ENCODE results near the gene SHROOM3.

The SHROOM3 gene

DNA sequence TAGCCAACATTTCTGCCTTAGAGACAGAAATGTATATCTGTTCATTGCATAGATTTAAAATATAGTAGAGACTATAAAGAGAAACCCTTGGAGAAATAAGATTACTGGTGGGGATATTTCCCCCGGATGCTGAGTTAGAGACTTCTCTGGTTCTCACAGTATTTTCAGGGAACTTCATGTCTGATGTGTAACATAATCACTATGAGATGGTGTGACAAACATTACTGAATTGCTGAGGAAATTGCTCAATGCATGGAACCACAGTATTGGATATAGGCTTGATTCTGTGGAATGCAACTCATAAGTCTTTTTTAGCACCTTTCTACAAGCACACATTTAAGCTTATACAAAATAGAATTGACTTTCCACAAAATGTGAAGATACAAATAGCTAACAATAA is 310.2 kb downstream of the SHROOM3 start:
- Histone ChIP-seq H3K27ac (ENCODE audit: low read depth, low read length) (no peak overlapping the region), H3K4me1 (ENCODE audit: control insufficient read depth, insufficient read depth, low read length) (peaks cover 5% of the 10 kb centered on the region), H3K4me3 (ENCODE audit: low read depth, low read length) (no peak overlapping the region), H3K9ac (ENCODE audit: low read depth, low read length) (no peak overlapping the region), H3K27me3 (ENCODE audit: control insufficient read depth, insufficient read depth, low read length) (no peaks in the 10 kb centered on the region), H3K9me3 (ENCODE audit: control insufficient read depth, insufficient read depth, low read length) (no peaks in the 10 kb centered on the region), H3K36me3 (ENCODE audit: control insufficient read depth, insufficient read depth, low read length) (peaks cover 26% of the 10 kb centered on the region)

DNA sequence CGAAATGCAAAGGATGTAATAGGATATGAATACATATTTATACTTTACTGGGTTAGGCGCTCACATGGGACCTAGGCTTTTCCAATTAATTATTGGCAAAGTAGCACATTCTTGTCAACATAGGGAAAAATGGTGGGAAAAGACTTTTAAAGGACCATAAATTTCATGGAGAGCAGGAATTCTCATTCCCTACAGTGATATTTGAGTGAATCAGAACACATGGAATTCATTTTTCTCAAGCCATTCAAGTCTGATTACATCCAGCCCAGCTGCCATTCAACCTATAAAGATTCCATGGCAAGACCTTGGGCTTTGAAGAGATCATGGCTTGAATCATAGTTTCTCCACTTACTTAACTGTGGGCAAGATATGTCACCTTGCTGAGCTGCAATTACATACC is 312.5 kb downstream of the SHROOM3 start:
- Histone ChIP-seq H3K27me3 (ENCODE audit: control insufficient read depth, insufficient read depth, low read length) (no peaks in the 10 kb centered on the region), H3K4me3 (ENCODE audit: low read depth, low read length) (no peak overlapping the region), H3K9ac (ENCODE audit: low read depth, low read length) (no peak overlapping the region), H3K27ac (ENCODE audit: low read depth, low read length) (no peak overlapping the region), H3K36me3 (ENCODE audit: control insufficient read depth, insufficient read depth, low read length) (peaks cover 40% of the 10 kb centered on the region), H3K4me1 (ENCODE audit: control insufficient read depth, insufficient read depth, low read length) (peaks cover 5% of the 10 kb centered on the region), H3K9me3 (ENCODE audit: control insufficient read depth, insufficient read depth, low read length) (no peaks in the 10 kb centered on the region)

- Histone ChIP-seq H3K27me3 (ENCODE audit: control insufficient read depth, insufficient read depth, low read length) (no peaks in the 10 kb centered on the region), H3K4me3 (ENCODE audit: low read depth, low read length) (no peak overlapping the region), H3K9me3 (ENCODE audit: control insufficient read depth, insufficient read depth, low read length) (no peaks in the 10 kb centered on the region), H3K27ac (ENCODE audit: low read depth, low read length) (no peak overlapping the region), H3K9ac (ENCODE audit: low read depth, low read length) (no peak overlapping the region), H3K4me1 (ENCODE audit: control insufficient read depth, insufficient read depth, low read length) (peaks cover 5% of the 10 kb centered on the region), H3K36me3 (ENCODE audit: control insufficient read depth, insufficient read depth, low read length) (peaks cover 42% of the 10 kb centered on the region)
Observed at GRCh38 chr4:76748649-76749048, 313.6 kb downstream of the SHROOM3 start.

DNA sequence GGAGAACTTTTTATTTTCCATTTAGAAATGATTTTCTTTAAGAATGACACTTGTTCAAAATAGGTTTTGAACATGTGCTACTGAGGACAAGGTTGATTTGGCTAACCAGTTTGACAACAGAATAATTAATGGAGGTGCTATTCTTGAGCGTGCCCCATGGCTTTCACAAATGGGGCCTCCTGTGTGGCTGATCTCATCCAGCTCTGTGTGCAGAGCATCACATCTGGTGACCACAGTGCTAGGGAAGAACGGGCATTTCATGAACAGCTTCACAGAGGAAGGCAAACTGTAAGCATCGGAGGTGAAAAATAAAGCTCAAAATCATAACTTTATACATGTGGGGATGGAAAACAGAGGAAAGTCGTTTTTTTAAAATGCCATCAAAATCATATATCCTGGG is 314.3 kb downstream of the SHROOM3 start:
- no peak overlapping the region for H3K4me3 ChIP-seq (ENCODE audit: low read depth, low read length)
- no peaks in the 10 kb centered on the region for H3K27me3 ChIP-seq (ENCODE audit: control insufficient read depth, insufficient read depth, low read length)
- peaks cover 5% of the 10 kb centered on the region for H3K4me1 ChIP-seq (ENCODE audit: control insufficient read depth, insufficient read depth, low read length)
- H3K9ac ChIP-seq (ENCODE audit: low read depth, low read length) = no peak overlapping the region
- H3K27ac ChIP-seq (ENCODE audit: low read depth, low read length) = no peak overlapping the region
- no peaks in the 10 kb centered on the region for H3K9me3 ChIP-seq (ENCODE audit: control insufficient read depth, insufficient read depth, low read length)
- H3K36me3 ChIP-seq (ENCODE audit: control insufficient read depth, insufficient read depth, low read length) = peaks cover 47% of the 10 kb centered on the region

DNA sequence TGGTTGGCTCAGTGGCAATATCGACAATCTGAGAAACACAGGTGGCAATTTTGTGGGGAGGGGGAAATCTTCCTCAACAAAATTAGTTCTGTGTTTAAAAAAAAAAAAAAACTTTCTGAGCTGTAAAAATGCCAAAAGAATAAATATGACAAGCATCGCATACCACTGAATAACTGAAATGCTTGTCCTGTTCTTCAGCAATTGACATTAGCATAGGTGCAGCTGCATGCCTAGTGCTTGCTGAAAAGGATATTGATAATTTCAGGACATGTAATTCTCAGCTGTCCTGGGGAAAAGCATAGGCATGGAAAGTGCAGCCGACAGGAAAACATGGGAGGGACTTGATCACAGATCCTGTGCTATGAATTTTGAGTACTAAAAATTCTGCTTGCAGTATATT is 315.7 kb downstream of the SHROOM3 start:
- Histone ChIP-seq H3K27me3 (ENCODE audit: control insufficient read depth, insufficient read depth, low read length) (no peaks in the 10 kb centered on the region), H3K9ac (ENCODE audit: low read depth, low read length) (no peak overlapping the region), H3K4me1 (ENCODE audit: control insufficient read depth, insufficient read depth, low read length) (peaks cover 5% of the 10 kb centered on the region), H3K4me3 (ENCODE audit: low read depth, low read length) (no peak overlapping the region), H3K9me3 (ENCODE audit: control insufficient read depth, insufficient read depth, low read length) (no peaks in the 10 kb centered on the region), H3K27ac (ENCODE audit: low read depth, low read length) (no peak overlapping the region), H3K36me3 (ENCODE audit: control insufficient read depth, insufficient read depth, low read length) (peaks cover 60% of the 10 kb centered on the region)

GRCh38 chr4:76751612-76752343 is 316.7 kb downstream of the SHROOM3 start:
- H3K9me3 ChIP-seq (ENCODE audit: control insufficient read depth, insufficient read depth, low read length) = no peaks in the 10 kb centered on the region
- peaks cover 5% of the 10 kb centered on the region for H3K4me1 ChIP-seq (ENCODE audit: control insufficient read depth, insufficient read depth, low read length)
- H3K27ac ChIP-seq (ENCODE audit: low read depth, low read length) = no peak overlapping the region
- no peaks in the 10 kb centered on the region for H3K27me3 ChIP-seq (ENCODE audit: control insufficient read depth, insufficient read depth, low read length)
- no peak overlapping the region for H3K4me3 ChIP-seq (ENCODE audit: low read depth, low read length)
- no peak overlapping the region for H3K9ac ChIP-seq (ENCODE audit: low read depth, low read length)
- H3K36me3 ChIP-seq (ENCODE audit: control insufficient read depth, insufficient read depth, low read length) = peaks cover 65% of the 10 kb centered on the region

- H3K4me1 ChIP-seq (ENCODE audit: control insufficient read depth, insufficient read depth, low read length) = peaks cover 5% of the 10 kb centered on the region
Observed at GRCh38 chr4:76752861-76753501, 318.0 kb downstream of the SHROOM3 start.

GRCh38 chr4:76753814-76754213 is 318.8 kb downstream of the SHROOM3 start:
- H3K4me3 ChIP-seq (ENCODE audit: low read depth, low read length) = no peak overlapping the region
- no peaks in the 10 kb centered on the region for H3K27me3 ChIP-seq (ENCODE audit: control insufficient read depth, insufficient read depth, low read length)
- H3K9ac ChIP-seq (ENCODE audit: low read depth, low read length) = no peak overlapping the region
- no peaks in the 10 kb centered on the region for H3K9me3 ChIP-seq (ENCODE audit: control insufficient read depth, insufficient read depth, low read length)
- H3K36me3 ChIP-seq (ENCODE audit: control insufficient read depth, insufficient read depth, low read length) = peaks cover 75% of the 10 kb centered on the region
- H3K27ac ChIP-seq (ENCODE audit: low read depth, low read length) = no peak overlapping the region
- H3K4me1 ChIP-seq (ENCODE audit: control insufficient read depth, insufficient read depth, low read length) = no peaks in the 10 kb centered on the region

More at GRCh38 chr4:76752861-76753501, 318.0 kb downstream of the SHROOM3 start:
- peaks cover 74% of the 10 kb centered on the region for H3K36me3 ChIP-seq (ENCODE audit: control insufficient read depth, insufficient read depth, low read length)
- no peak overlapping the region for H3K27ac ChIP-seq (ENCODE audit: low read depth, low read length)
- no peak overlapping the region for H3K9ac ChIP-seq (ENCODE audit: low read depth, low read length)
- H3K27me3 ChIP-seq (ENCODE audit: control insufficient read depth, insufficient read depth, low read length) = no peaks in the 10 kb centered on the region
- H3K9me3 ChIP-seq (ENCODE audit: control insufficient read depth, insufficient read depth, low read length) = no peaks in the 10 kb centered on the region
- H3K4me3 ChIP-seq (ENCODE audit: low read depth, low read length) = no peak overlapping the region

GRCh38 chr4:76754439-76754838 is 319.4 kb downstream of the SHROOM3 start:
- Histone ChIP-seq H3K9ac (ENCODE audit: low read depth, low read length) (no peak overlapping the region), H3K9me3 (ENCODE audit: control insufficient read depth, insufficient read depth, low read length) (no peaks in the 10 kb centered on the region), H3K4me3 (ENCODE audit: low read depth, low read length) (no peak overlapping the region), H3K4me1 (ENCODE audit: control insufficient read depth, insufficient read depth, low read length) (no peaks in the 10 kb centered on the region), H3K27me3 (ENCODE audit: control insufficient read depth, insufficient read depth, low read length) (no peaks in the 10 kb centered on the region), H3K36me3 (ENCODE audit: control insufficient read depth, insufficient read depth, low read length) (peaks cover 78% of the 10 kb centered on the region), H3K27ac (ENCODE audit: low read depth, low read length) (no peak overlapping the region)

GRCh38 chr4:76755756-76756155 is 320.7 kb downstream of the SHROOM3 start:
- Histone ChIP-seq H3K4me3 (ENCODE audit: low read depth, low read length) (no peak overlapping the region), H3K27me3 (ENCODE audit: control insufficient read depth, insufficient read depth, low read length) (no peaks in the 10 kb centered on the region), H3K27ac (ENCODE audit: low read depth, low read length) (no peak overlapping the region), H3K36me3 (ENCODE audit: control insufficient read depth, insufficient read depth, low read length) (peaks cover 80% of the 10 kb centered on the region), H3K4me1 (ENCODE audit: control insufficient read depth, insufficient read depth, low read length) (no peaks in the 10 kb centered on the region), H3K9me3 (ENCODE audit: control insufficient read depth, insufficient read depth, low read length) (no peaks in the 10 kb centered on the region), H3K9ac (ENCODE audit: low read depth, low read length) (no peak overlapping the region)

DNA sequence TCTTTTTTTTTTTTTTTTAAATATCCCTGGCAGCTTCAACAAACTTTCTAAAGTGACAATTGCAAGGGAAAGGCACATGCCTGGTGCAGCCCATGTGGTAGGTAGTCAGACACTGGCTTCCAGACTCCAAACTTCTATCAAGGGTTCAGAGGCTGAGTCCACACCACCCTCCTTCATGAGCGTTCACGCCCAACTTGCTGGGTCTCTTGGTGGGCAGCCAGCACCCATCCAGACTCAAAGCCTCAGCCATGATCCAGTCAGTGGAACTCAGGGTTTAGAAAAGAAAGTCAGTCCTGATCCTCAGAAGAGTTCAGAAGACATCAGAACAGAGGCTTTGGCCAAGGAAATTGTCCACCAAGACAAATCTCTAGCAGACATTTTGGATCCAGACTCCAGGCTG is 321.4 kb downstream of the SHROOM3 start:
- no peak overlapping the region for H3K27ac ChIP-seq (ENCODE audit: low read depth, low read length)
- H3K9me3 ChIP-seq (ENCODE audit: control insufficient read depth, insufficient read depth, low read length) = no peaks in the 10 kb centered on the region
- H3K4me3 ChIP-seq (ENCODE audit: low read depth, low read length) = no peak overlapping the region
- no peaks in the 10 kb centered on the region for H3K27me3 ChIP-seq (ENCODE audit: control insufficient read depth, insufficient read depth, low read length)
- no peaks in the 10 kb centered on the region for H3K4me1 ChIP-seq (ENCODE audit: control insufficient read depth, insufficient read depth, low read length)
- H3K36me3 ChIP-seq (ENCODE audit: control insufficient read depth, insufficient read depth, low read length) = peaks cover 80% of the 10 kb centered on the region
- H3K9ac ChIP-seq (ENCODE audit: low read depth, low read length) = no peak overlapping the region

All from HUES48 (cell line).